ENCODE results near the gene ZMYND8.
"Not testable (repeated sequence)": the region's sequence is repeated elsewhere in the genome, so short reads cannot be mapped to it uniquely, and the experiment has no call there.

Gene ZMYND8

DNA sequence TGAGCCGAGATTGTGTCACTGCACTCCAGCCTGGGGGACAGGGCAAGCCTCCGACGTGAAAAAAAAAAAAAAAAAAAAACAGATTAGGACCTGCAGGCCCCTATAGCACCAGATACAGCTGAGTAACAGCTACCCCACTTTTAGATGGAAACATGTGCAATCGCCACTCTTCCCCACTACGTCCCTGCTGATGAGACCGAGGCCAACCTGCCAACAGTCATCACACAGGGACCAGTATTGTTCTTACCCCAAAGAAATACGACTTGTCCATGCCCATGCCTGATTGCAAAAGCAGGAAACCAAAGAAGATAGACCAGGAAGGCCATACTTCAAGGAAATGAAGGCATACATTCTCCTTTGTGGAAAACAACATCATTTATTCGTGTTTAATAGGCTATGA is 45.8 kb downstream of the ZMYND8 start:
- DNase-seq (ENCODE audit: low read depth): no peak

DNA sequence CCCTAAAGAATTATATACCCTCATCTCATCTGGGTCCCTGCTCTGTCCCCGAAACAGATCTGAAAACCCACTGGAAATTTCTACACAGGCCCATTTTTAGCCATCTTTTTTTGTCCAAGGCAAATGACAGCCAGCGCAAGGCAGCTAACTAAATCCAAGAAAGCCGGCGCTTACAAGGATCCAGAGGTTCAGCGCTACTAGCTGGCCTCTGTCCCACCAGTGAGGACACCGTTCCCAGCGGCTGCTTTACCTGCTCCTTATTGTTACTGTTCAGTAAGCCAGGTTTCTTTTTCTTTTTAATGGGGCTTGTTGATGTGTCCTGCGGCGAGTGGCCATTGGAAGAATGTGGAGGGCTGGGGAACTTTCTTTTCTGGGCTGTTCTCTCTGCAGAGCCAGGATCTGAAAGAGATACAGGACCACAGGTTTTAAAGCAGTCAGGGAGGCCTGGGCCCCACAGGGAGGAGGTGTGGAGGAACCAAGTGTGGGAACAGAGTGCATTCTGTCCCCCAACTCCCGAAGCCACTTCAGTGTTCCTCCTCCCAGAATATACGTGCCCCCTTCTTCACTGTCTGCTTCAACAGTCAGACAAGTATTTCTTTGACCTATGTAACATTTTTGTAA is 46.6 kb downstream of the ZMYND8 start:
- DNase-seq (ENCODE audit: low read depth): no peak

DNA sequence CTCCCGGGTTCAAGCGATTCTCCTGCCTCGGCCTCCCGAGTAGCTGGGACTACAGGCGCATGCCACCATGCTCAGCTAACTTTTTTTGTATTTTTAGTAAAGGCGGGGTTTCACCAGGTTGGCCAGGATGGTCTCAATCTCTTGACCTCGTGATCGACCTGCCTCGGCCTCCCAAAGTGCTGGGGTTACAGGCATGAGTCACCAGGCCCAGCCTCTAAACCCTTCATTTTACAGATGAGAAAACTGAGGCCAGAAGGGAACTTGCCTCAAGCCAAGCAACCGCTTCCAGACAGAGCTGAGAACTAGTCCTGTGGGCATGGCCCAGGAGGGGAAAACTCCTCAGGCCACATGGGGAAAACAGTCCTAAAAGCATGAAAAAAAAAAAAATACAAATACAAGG is 47.1 kb downstream of the ZMYND8 start:
- DNase-seq (ENCODE audit: low read depth): no peak

DNA sequence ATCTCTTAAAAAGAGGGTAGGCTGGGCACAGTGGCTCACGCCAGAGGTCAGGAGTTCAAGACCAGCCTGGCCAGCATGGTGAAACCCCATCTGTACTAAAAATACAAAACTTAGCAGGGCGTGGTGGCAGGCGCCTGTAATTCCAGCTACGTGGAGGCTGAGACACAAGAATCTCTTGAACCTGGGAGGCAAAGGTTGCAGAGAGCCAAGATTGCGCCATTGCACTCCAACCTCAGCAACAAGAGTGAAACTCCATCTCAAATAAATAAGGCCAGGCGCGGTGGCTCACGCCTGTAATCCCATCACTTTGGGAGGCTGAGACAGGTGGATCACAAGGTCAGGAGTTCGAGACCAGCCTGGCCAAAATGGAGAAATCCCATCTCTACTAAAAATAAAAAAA is 48.9 kb downstream of the ZMYND8 start:
- DNase-seq (ENCODE audit: low read depth): not testable (repeated sequence)

DNA sequence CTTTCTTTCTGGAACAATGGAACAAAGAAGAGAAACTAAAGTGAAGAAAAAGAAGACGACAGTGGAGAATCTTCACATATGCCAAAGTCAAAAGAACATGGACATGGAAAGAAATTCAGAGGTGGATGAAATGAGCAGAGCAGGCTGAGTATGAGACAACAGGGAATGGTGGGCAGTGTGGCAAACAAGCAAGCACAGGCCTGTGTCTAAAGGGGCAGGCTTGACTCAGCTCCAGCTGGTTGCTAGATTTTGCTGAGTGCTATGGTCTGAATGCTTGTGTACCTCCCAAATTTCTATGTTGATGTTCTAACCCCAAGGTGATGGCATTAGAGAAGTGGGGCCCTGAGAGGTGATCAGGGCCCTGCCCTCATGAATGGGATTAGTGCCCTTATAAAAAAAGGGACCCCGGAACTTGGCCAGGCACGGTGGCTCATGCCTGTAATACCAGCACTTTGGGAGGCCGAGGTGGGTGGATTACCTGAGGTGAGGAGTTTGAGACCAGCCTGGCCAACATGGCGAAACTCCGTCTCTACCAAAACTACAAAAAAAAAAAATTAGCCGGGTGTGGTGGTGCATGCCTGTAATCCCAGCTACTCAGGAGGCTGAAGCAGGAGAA is 49.6 kb downstream of the ZMYND8 start:
- no peak for DNase-seq (ENCODE audit: low read depth)

DNA sequence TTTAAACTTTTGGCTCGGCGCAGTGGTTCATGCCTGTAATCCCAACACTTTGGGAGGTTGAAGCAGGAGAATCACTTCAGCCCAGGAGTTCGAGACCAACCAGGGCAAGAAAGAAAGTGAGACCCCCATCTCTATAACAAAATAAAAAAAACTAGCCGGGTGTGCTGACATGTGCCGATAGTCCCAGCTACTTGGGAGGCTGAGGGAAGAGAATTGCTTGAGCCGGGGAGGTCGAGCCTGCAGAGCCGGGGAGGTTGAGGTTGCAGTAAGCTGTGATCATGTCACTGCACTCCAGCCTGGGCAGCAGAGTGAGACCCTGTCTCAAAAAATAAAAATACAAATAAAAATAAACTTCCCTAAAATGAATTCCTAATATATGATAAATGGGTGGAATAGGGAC is 50.4 kb downstream of the ZMYND8 start:
- no peak for DNase-seq (ENCODE audit: low read depth)

DNA sequence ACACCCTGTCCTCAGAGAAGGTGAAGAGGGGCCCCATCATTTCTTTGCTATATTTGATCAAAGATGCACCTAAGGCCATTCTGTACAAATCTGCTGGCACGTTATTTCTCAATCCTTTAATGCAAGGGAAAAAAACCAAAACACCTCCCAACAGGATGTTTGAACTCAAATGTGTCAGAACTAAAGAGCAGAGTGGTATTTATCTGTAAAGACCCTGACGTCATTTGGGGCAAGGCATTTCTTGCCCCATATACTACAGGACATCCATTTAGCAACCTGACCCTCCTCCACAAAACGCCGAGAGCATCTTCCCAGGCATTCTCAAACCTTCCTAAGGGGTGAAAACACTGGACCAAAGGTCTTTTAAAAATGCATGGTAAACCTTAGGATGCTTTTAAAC is 50.8 kb downstream of the ZMYND8 start:
- no peak for DNase-seq (ENCODE audit: low read depth)

DNA sequence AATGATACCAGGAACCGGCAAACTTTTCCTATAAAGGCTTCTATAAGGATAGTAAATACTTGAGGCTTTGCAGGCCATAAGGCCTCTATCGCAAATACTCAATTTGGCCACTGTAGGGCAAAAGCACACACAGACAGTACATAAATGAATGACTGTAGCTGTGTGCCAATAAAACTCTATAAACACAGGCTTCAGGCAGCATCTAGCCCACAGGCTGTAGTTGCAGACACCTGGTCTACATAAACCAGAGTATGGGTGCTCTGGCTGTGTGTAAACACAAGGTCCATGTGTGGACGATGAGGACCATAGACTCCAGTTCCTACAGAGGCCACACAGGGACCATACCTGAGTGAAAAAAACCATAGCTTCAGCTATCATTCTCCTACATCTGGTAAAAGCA is 52.2 kb downstream of the ZMYND8 start:
- DNase-seq (ENCODE audit: low read depth): no peak

DNA sequence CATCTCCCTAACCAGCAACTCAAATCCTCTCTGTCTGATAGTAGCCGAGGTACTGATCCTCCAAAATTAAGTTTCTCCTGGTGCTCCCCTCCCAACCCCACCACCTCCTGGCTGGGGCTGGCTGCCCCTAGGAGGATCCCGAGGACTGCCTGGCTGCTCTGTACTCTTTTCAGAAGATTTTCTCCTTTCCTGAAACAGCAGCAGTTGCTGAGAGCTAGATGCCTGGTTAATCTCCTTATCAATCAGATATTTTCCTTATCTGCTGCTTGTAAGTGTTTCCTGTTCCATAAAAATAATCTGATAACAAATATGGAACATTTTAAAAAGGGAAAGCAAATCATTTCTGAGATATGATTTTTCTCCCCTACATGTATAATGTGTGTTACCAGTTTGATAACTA is 52.8 kb downstream of the ZMYND8 start:
- no peak for DNase-seq (ENCODE audit: low read depth)

DNA sequence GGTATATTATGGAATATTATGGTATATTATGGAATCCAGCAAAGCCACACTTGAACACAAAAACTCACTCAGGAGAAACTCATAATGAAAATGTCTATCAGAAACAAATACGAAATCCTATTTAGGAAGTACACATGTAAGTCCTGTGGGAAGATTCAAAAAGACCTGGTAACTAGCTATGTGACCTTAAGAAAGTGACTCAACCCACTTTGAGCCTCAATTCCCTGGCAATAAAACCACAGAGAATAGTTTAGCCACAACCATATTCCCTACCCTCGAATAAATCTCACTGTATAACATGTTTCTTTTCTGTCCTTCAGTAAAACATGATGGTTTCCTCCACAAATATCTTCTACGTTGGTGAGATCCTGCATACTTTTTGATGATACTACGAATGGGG is 56.4 kb downstream of the ZMYND8 start:
- DNase-seq (ENCODE audit: low read depth): no peak

DNA sequence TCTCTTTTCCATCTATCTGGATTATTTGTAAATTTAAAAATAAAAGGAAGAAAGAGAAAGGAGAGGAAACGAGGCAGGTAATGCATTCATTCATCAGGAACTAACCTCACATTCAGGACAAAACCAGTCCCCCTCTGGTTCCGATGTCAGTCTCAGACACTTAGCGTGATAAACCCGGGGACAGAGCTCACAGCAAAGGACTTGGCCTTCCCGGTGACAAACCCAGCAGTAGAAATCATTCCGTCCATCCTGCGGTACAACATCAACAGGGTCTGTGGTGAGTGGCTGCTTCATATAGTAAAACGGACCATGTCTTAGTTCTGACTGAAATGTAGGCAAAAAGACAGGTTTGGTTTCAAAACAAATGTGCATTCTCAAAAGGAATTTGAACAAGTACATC is 57.9 kb downstream of the ZMYND8 start:
- no peak for DNase-seq (ENCODE audit: low read depth)

DNA sequence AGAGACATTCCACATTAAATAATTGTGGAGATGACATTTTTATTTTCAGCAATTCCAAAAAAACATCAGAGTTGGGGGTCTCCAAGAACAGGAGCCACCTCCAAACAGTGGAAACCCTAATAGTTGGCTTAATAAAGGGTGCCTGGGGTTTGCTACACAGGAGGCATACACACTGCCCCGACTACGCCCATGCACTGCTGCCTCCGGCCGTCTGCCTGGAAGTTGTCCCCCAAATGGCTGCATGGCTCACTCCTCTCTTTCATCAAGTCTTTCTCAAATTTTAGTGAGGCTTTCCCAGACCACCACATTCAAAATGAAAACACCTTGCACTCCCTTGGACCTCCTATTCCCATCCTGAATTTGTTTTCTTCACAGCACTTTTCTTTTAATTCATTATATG is 58.8 kb downstream of the ZMYND8 start:
- no peak for DNase-seq (ENCODE audit: low read depth)

DNA sequence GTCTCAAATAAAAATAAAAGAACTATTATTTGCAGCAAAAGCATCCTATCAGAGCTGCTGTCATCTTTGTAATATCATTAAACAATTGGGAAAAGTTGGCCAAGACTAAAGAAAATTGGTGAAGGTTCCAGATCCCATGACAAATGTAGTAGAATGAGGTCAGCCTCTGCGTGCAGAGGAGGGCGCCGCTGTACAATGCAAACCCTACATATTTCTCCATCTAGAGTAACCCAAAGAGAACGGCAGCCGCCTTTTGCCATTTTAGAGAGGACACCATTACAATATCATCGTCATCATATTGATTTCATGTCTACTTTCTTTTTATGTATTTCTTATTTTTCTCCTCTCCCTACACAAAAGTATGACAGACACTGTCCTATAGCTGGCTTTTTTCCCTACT is 59.5 kb downstream of the ZMYND8 start:
- no peak for DNase-seq (ENCODE audit: low read depth)

DNA sequence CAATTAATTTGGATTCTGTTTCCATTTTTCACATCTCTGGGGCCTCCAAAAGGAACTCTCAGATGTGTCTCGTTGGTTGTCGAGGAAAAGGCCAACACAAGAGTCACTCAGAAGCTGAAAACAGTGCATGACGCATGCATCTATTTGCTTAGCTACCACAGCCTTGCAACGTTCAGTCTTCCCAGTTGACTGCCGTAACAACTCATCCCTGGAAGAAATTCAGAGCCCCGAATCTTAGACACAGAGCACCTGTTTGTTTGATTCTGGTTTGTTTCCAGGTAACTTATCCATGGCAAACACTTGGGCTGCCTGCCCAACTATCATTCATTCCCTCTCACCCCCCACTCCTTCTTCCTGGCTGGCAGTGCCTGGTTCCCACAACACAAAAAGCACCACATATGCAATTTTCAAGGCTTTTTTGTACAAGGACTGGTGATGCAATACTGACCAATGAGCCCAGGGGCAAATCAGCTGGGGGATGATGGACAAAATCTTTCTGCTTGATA is 60.5 kb downstream of the ZMYND8 start:
- no peak for DNase-seq (ENCODE audit: low read depth)

DNA sequence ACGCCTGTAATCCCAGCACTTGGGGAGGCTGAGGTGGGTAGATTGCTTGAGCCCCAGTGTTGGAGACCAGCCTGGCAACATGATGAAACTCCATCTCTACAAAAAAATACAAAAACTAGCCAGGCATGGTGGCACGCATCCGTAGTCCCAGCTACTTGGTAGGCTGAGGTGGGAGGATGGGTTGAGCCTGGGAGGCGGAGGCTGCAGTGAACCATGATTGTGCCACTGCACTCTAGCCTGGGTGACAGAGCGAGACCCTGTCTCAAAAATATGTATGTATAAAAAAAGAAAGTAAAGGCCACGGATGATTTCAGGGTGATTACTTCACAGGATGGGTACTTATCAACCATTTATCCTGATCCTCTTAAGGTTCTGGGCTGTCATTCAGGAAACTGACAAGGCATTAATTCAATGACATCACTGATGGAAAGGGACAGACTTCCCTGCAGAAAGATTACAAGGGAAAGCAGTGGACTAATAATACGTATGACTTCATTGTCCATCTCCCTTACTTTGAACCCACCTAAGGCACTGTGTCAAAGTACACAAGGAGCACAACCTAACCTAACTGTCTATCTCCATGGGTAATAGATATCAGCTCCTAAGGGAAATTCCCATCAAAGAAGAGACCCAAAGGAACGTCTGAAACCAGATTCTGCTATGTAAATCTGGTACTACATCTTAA is 61.2 kb downstream of the ZMYND8 start:
- DNase-seq (ENCODE audit: low read depth): no peak

DNA sequence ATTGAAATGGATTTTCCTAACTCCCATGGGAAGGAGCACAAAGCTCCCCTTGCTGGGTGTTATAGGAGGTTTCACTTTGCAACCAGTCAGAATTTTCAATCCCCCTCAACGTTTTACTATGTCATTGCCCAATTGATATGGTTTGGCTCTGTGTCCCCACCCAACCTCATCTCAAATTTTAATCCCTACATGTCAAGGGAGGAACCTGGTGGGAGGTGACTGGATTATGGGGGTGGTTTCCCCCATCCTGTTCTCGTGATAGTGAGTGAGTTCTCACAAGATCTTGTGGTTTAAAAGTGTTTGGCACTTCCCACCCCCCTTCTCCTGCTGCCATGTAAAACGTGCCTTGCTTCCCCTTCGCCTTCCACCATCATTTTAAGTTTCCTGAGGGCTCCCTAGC is 62.9 kb downstream of the ZMYND8 start:
- DNase-seq (ENCODE audit: low read depth): no peak

DNA sequence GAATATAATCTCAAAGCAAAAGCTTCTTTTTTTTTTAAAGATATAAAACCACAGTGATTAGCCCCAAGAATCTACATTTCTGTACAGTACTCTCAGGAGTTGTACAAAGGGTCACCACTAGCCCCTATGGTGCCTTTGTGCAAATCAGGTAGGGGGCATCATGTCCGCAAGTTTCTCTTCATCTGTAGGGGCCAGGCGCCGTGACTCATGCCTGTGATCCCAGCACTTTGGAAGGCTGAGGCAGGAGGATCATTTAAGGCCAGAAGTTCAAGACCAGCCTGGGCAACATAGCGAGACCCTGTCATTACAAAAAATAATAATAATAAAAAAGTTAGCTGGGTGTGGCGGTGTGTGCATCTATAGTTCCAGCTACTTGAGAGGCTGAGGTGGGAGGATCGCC is 63.9 kb downstream of the ZMYND8 start:
- DNase-seq (ENCODE audit: low read depth): no peak

DNA sequence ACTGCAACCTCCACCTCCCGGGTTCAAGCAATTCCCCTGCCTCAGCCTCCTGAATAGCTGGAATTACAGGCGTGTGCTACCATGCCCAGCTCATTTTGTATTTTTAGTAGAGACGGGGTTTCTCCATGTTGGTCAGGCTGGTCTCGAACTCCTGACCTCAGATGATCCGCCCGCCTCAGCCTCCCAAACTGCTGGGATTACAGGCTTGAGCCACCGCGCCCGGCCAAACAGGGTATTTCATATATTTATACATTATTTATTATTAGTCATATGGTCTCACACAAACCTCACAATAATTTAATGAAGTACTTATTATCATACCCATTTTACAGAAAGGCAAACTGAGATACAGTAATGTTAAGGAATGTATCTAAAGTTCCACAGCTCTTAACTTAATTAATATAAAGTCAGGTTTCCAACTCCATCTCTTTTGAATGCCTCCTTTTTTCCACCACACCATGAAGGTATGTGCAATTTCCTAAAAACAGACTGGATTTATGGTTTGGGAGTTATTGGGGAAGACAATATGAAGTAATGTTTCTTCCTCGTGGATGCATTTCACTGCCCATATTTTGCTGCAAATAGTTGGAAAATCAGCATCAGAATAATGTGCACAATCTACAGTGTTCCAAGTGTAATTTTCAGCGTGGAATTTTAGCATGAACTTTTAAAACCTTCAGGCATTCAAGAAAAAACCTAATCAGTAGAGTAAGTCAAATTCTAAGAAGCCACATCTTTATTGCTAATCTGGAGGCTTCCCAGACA is 65.7 kb downstream of the ZMYND8 start:
- no peak for DNase-seq (ENCODE audit: low read depth)

DNA sequence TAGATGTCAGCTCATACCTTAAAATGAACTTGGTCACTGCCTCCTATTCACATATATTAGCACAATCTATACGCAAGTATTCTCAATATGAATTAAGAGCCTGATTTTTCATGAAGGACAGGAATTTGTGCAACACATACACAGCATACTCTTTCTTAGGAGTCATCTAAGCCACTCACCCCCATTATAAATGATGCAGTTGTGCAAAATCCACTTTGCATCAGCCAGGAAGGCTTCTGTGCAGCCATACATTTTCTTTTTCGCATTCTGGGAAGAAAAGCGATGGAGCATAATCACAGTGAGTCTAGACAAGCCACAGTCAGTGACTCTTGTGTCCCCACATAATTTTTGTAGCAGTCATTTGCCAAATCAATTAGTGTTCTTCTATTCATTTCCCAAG is 66.5 kb downstream of the ZMYND8 start:
- DNase-seq (ENCODE audit: low read depth): no peak

DNA sequence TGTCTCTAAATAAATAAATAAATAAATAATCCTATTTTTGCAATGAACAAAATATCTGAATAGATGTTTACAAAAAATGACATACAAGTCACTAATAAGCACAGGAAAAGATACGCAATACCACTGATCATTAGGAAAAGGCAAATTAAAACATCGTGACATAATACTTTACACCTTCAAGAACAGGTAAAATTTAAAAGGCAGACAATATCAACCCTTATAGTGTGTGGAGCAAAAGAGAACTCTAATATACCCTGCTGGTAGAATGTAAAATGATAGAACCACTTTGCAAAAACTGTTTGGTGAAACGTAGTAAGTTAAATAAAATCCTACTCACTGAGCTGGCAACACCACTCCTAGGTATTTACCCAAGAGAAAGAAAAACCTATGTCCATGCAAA is 67.4 kb downstream of the ZMYND8 start:
- no peak for DNase-seq (ENCODE audit: low read depth)

DNA sequence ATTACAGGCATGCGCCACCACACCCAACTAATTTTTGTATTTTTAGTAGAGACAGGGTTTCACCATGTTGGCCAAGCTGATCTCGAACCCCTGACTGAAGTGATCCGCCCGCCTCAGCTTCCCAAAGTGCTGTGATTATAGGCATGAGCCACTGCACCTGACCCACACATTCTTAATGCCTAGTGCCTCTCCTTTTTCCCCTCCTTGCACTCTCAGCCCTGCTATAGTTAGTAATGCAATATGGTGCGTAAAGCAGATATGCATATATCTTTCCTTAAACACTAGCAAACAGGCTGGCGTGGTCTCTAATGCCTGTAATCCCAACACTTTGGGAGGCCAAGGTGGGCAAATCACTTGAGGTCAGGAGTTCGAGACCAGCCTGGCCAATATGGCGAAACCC is 68.0 kb downstream of the ZMYND8 start:
- DNase-seq (ENCODE audit: low read depth): not testable (repeated sequence)

DNA sequence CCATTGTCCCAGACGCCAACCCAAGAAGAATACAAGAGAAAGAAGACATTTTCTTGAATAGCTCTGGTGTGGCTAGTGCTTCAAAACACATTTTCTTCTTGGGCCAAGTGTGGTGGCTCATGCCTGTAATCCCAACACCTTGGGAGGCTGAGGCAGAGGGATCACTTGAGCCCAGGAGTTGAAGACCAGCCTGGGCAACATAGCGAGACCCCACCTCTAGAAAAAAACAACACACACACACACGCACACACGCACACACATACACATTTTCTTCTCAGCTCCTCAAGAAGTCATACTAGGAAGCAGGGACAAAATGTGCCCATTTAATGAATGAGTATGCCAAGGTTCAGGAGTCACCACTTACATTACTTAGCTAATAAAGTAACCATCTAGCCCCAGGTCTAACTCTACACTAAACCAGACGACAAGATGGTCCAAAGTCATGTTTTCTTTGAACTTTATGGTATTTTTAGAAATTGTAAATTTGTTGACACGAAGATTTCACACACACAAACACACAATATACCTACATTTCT is 68.8 kb downstream of the ZMYND8 start:
- DNase-seq (ENCODE audit: low read depth): no peak

DNA sequence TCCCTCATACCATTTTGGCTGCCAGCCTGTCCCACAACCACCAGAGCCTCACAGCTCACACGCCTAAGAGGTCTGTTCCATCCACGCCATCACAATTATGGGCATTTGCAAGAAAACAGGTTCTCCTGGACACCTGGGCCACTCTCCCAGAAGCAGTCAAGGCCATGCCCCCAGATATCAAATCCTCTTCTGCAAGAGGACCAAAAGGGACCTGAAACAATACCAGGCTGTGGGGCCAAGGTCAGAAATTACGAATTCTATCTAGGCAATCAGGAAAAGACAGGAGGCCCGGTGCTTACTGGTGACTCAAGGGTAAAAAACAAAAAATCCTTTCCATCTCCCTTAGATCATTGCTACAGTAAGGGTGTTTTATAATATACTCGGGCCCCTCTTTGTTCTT is 69.8 kb downstream of the ZMYND8 start:
- no peak for DNase-seq (ENCODE audit: low read depth)
